ENCODE results near the gene TENM4.

Gene TENM4

GRCh38 chr11:78603792-78604191 is 837.0 kb downstream of the TENM4 start:
- DNase-seq = no peak
